Central memory CD8-positive, alpha-beta T cell (primary cell): Measurements from ENCODE around the gene UCP1.

Experiments used
- ATAC-seq: fragments of 150-1000 bp; cut with Tn5 transposase; replicated peaks from 2 replicates; pipeline ENCODE4 v1.10.0; 2022; ENCODE audit warnings: mild to moderate bottlenecking, moderate FRiP score, moderate number of reproducible peaks; ENCODE audit not compliant: poor library complexity, severe bottlenecking; ENCODE audit errors: extremely low read depth
- DNase-seq, 2 donors: peaks; one replicate each; pipeline ENCODE4 v3.0.0; 2021; ENCODE audit warnings: low spot score in 2 of 2
- H3K27ac Mint-ChIP-seq: one replicate; pipeline ENCODE4 v1.8.0; 2022; ENCODE audit warnings: low read depth, mild to moderate bottlenecking, moderate library complexity, mixed read lengths
- H3K27me3 Mint-ChIP-seq: one replicate; pipeline ENCODE4 v1.8.0; 2022; ENCODE audit warnings: mixed read lengths
- H3K36me3 Mint-ChIP-seq: one replicate; pipeline ENCODE4 v1.8.0; 2022; ENCODE audit warnings: mild to moderate bottlenecking, moderate library complexity, mixed read lengths; ENCODE audit not compliant: insufficient read depth
- H3K4me1 Mint-ChIP-seq: one replicate; pipeline ENCODE4 v1.8.0; 2022; ENCODE audit warnings: mixed read lengths
- H3K4me3 Mint-ChIP-seq: one replicate; pipeline ENCODE4 v1.8.0; 2022; ENCODE audit warnings: mild to moderate bottlenecking, moderate library complexity, mixed read lengths
- H3K9me3 Mint-ChIP-seq: one replicate; pipeline ENCODE4 v1.8.0; 2022; ENCODE audit warnings: mixed read lengths

Gene UCP1

GRCh38 chr4:140568507-140569306 lies at the start of gene UCP1:
Gene UCP1, minus strand, starts transcription at chr4:140568961. Its CDS starts 232 bp downstream, at chr4:140568729.
- Mint-ChIP-seq H3K27ac (no peak within 1 kb of the TSS), H3K36me3 (no peaks in the 10 kb centered on the region), H3K4me1 (peaks cover 6% of the 10 kb centered on the region), H3K9me3 (no peaks in the 10 kb centered on the region), H3K27me3 (peaks cover 40% of the 10 kb centered on the region), H3K4me3 (peak within 1 kb of the TSS; percentile 62)
- DNase-seq = no peak
- no peak for ATAC-seq

- Mint-ChIP-seq H3K27ac (no peak overlapping the region), H3K27me3 (no peaks in the 10 kb centered on the region), H3K4me3 (no peak overlapping the region), H3K36me3 (no peaks in the 10 kb centered on the region), H3K9me3 (no peaks in the 10 kb centered on the region), H3K4me1 (no peaks in the 10 kb centered on the region)
- ATAC-seq = no peak
- DNase-seq = no peak
These were observed 48.9 kb upstream of the UCP1 start for GRCh38 chr4:140617499-140618248.

GRCh38 chr4:140615451-140615850 lies 46.7 kb upstream of the UCP1 start:
- H3K27me3 Mint-ChIP-seq = no peaks in the 10 kb centered on the region
- DNase-seq (no peak), ATAC-seq (no peak)
- H3K4me3 Mint-ChIP-seq = no peak overlapping the region
- H3K27ac Mint-ChIP-seq = no peak overlapping the region
- no peaks in the 10 kb centered on the region for H3K36me3 Mint-ChIP-seq
- H3K4me1 Mint-ChIP-seq = no peaks in the 10 kb centered on the region
- no peaks in the 10 kb centered on the region for H3K9me3 Mint-ChIP-seq

GRCh38 chr4:140612357-140612756 lies 43.6 kb upstream of the UCP1 start:
- Mint-ChIP-seq H3K27ac (no peak overlapping the region), H3K4me3 (no peak overlapping the region), H3K36me3 (no peaks in the 10 kb centered on the region), H3K4me1 (no peaks in the 10 kb centered on the region), H3K27me3 (peaks cover 26% of the 10 kb centered on the region), H3K9me3 (no peaks in the 10 kb centered on the region)
- DNase-seq (no peak), ATAC-seq (no peak)

GRCh38 chr4:140611854-140612253 lies 43.1 kb upstream of the UCP1 start:
- ATAC-seq (no peak), DNase-seq (no peak)
- Mint-ChIP-seq H3K9me3 (no peaks in the 10 kb centered on the region), H3K36me3 (no peaks in the 10 kb centered on the region), H3K4me3 (no peak overlapping the region), H3K27me3 (peaks cover 32% of the 10 kb centered on the region), H3K27ac (no peak overlapping the region), H3K4me1 (no peaks in the 10 kb centered on the region)

- H3K4me3 Mint-ChIP-seq = no peak overlapping the region
- H3K27ac Mint-ChIP-seq = no peak overlapping the region
- H3K27me3 Mint-ChIP-seq = peaks cover 47% of the 10 kb centered on the region
- no peaks in the 10 kb centered on the region for H3K36me3 Mint-ChIP-seq
- DNase-seq (no peak), ATAC-seq (no peak)
- H3K4me1 Mint-ChIP-seq = no peaks in the 10 kb centered on the region
- no peaks in the 10 kb centered on the region for H3K9me3 Mint-ChIP-seq
These were observed 41.0 kb upstream of the UCP1 start for GRCh38 chr4:140609548-140610425.

GRCh38 chr4:140607852-140608251 lies 39.1 kb upstream of the UCP1 start:
- no peak for DNase-seq
- Mint-ChIP-seq H3K27ac (no peak overlapping the region), H3K9me3 (no peaks in the 10 kb centered on the region), H3K4me3 (no peak overlapping the region), H3K4me1 (no peaks in the 10 kb centered on the region), H3K27me3 (peaks cover 52% of the 10 kb centered on the region), H3K36me3 (no peaks in the 10 kb centered on the region)
- no peak for ATAC-seq

GRCh38 chr4:140604544-140604943 lies 35.8 kb upstream of the UCP1 start:
- H3K36me3 Mint-ChIP-seq = no peaks in the 10 kb centered on the region
- no peak for DNase-seq
- H3K4me3 Mint-ChIP-seq = no peak overlapping the region
- H3K9me3 Mint-ChIP-seq = no peaks in the 10 kb centered on the region
- peaks cover 73% of the 10 kb centered on the region for H3K27me3 Mint-ChIP-seq
- H3K4me1 Mint-ChIP-seq = no peaks in the 10 kb centered on the region
- no peak for ATAC-seq
- H3K27ac Mint-ChIP-seq = no peak overlapping the region

GRCh38 chr4:140603286-140603685 lies 34.5 kb upstream of the UCP1 start:
- no peak for ATAC-seq
- no peak overlapping the region for H3K27ac Mint-ChIP-seq

GRCh38 chr4:140602714-140603113 lies 34.0 kb upstream of the UCP1 start:
- no peak for DNase-seq
- H3K4me3 Mint-ChIP-seq = no peak overlapping the region
- no peaks in the 10 kb centered on the region for H3K9me3 Mint-ChIP-seq
- no peaks in the 10 kb centered on the region for H3K36me3 Mint-ChIP-seq
- peaks cover 73% of the 10 kb centered on the region for H3K27me3 Mint-ChIP-seq
- no peaks in the 10 kb centered on the region for H3K4me1 Mint-ChIP-seq
- no peak for ATAC-seq
- no peak overlapping the region for H3K27ac Mint-ChIP-seq

More at GRCh38 chr4:140603286-140603685, 34.5 kb upstream of the UCP1 start:
- H3K27me3 Mint-ChIP-seq = peaks cover 73% of the 10 kb centered on the region
- H3K9me3 Mint-ChIP-seq = no peaks in the 10 kb centered on the region
- no peaks in the 10 kb centered on the region for H3K36me3 Mint-ChIP-seq
- no peak overlapping the region for H3K4me3 Mint-ChIP-seq
- H3K4me1 Mint-ChIP-seq = no peaks in the 10 kb centered on the region
- DNase-seq = no peak

GRCh38 chr4:140600408-140600807 lies 31.6 kb upstream of the UCP1 start:
- ATAC-seq = no peak
- H3K4me1 Mint-ChIP-seq = no peaks in the 10 kb centered on the region
- peaks cover 63% of the 10 kb centered on the region for H3K27me3 Mint-ChIP-seq

GRCh38 chr4:140595065-140595464 lies 26.3 kb upstream of the UCP1 start:
- H3K27ac Mint-ChIP-seq = no peak overlapping the region
- peaks cover 80% of the 10 kb centered on the region for H3K27me3 Mint-ChIP-seq
- DNase-seq (no peak), ATAC-seq (no peak)
- H3K4me3 Mint-ChIP-seq = no peak overlapping the region
- H3K36me3 Mint-ChIP-seq = no peaks in the 10 kb centered on the region
- H3K4me1 Mint-ChIP-seq = no peaks in the 10 kb centered on the region
- no peaks in the 10 kb centered on the region for H3K9me3 Mint-ChIP-seq

More at GRCh38 chr4:140600408-140600807, 31.6 kb upstream of the UCP1 start:
- DNase-seq = no peak
- no peaks in the 10 kb centered on the region for H3K9me3 Mint-ChIP-seq
- no peaks in the 10 kb centered on the region for H3K36me3 Mint-ChIP-seq
- H3K27ac Mint-ChIP-seq = no peak overlapping the region
- H3K4me3 Mint-ChIP-seq = no peak overlapping the region
